Measurements from ENCODE around the gene QSOX2. TPM values are rescaled to one million over a fixed set of nuclear protein-coding genes. Genes with fewer than 3 reads are reported as not detected.

Gene QSOX2
- total RNA-seq, 1 experiment from 2014 or later: 40.0 TPM

- intact Hi-C loops (cut with micrococcal nuclease; ENCODE audit: unreplicated experiment) (no loop called here), in situ Hi-C loops (cut with HindIII; ENCODE audit: low pct_unique_long_range_greater_than_20kb, low sequenced_read_pairs) (no loop called here)
- no peaks in the 10 kb centered on the region for H3K27me3 ChIP-seq (ENCODE audit: control insufficient read depth, insufficient read depth, low read length)
- H3K4me3 ChIP-seq (ENCODE audit: low read depth in 2 of 2, low read length in 2 of 2): no peak overlapping the region
- POLR2A ChIA-PET: no interaction called here
- H3K4me1 ChIP-seq (ENCODE audit: control insufficient read depth, insufficient read depth, low read length): no peaks in the 10 kb centered on the region
- H3K27ac ChIP-seq (ENCODE audit: low read length): no peak overlapping the region
- no peaks in the 10 kb centered on the region; the same call in 1 of the 2 replicates for H3K9me3 ChIP-seq (ENCODE audit: control insufficient read depth, insufficient read depth, low read depth, low read length)
- BruUV-seq (replicated peaks): no TSS peak
- no peak for ATAC-seq
- 0 out of 2 replicates have a peak, but pooled peaks cover 2% of the 10 kb centered on the region for H3K36me3 ChIP-seq (ENCODE audit: control insufficient read depth, insufficient read depth, low read length)
- CTCF ChIA-PET: interaction anchor here (0.6 kb wide), 1 partner anchor 13 kb away, joined by 3 read pairs; no protein-coding TSS in a partner anchor
- TF ChIP-seq, protein P1, sequence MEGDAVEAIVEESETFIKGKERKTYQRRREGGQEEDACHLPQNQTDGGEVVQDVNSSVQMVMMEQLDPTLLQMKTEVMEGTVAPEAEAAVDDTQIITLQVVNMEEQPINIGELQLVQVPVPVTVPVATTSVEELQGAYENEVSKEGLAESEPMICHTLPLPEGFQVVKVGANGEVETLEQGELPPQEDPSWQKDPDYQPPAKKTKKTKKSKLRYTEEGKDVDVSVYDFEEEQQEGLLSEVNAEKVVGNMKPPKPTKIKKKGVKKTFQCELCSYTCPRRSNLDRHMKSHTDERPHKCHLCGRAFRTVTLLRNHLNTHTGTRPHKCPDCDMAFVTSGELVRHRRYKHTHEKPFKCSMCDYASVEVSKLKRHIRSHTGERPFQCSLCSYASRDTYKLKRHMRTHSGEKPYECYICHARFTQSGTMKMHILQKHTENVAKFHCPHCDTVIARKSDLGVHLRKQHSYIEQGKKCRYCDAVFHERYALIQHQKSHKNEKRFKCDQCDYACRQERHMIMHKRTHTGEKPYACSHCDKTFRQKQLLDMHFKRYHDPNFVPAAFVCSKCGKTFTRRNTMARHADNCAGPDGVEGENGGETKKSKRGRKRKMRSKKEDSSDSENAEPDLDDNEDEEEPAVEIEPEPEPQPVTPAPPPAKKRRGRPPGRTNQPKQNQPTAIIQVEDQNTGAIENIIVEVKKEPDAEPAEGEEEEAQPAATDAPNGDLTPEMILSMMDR (IDR thresholded peaks at IDR 0.05): no peak
- TF ChIP-seq, protein P2, sequence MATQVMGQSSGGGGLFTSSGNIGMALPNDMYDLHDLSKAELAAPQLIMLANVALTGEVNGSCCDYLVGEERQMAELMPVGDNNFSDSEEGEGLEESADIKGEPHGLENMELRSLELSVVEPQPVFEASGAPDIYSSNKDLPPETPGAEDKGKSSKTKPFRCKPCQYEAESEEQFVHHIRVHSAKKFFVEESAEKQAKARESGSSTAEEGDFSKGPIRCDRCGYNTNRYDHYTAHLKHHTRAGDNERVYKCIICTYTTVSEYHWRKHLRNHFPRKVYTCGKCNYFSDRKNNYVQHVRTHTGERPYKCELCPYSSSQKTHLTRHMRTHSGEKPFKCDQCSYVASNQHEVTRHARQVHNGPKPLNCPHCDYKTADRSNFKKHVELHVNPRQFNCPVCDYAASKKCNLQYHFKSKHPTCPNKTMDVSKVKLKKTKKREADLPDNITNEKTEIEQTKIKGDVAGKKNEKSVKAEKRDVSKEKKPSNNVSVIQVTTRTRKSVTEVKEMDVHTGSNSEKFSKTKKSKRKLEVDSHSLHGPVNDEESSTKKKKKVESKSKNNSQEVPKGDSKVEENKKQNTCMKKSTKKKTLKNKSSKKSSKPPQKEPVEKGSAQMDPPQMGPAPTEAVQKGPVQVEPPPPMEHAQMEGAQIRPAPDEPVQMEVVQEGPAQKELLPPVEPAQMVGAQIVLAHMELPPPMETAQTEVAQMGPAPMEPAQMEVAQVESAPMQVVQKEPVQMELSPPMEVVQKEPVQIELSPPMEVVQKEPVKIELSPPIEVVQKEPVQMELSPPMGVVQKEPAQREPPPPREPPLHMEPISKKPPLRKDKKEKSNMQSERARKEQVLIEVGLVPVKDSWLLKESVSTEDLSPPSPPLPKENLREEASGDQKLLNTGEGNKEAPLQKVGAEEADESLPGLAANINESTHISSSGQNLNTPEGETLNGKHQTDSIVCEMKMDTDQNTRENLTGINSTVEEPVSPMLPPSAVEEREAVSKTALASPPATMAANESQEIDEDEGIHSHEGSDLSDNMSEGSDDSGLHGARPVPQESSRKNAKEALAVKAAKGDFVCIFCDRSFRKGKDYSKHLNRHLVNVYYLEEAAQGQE (IDR thresholded peaks at IDR 0.05; ENCODE audit: insufficient read depth in 1 of 2, low read depth in 2 of 2, low read length in 1 of 2): no peak
- no peak for TF ChIP-seq SIN3A (IDR thresholded peaks at IDR 0.05; ENCODE audit: borderline replicate concordance, insufficient read depth, low read depth, low read length)
- TF ChIP-seq TCF7L2 (IDR thresholded peaks at IDR 0.05; ENCODE audit: low read depth, low read length): no peak
- TF ChIP-seq POLR2AphosphoS5 (IDR thresholded peaks at IDR 0.05; ENCODE audit: low read depth, low read length): no peak
- no peak for DNase-seq (ENCODE audit: low read depth, low spot score)
Observed at GRCh38 chr9:136211441-136212344, 33.9 kb downstream of the QSOX2 start.

- Histone ChIP-seq H3K36me3 (ENCODE audit: control insufficient read depth, insufficient read depth, low read length) (0 out of 2 replicates have a peak, but pooled peaks cover 2% of the 10 kb centered on the region), H3K27ac (ENCODE audit: low read length) (no peak overlapping the region), H3K4me3 (ENCODE audit: low read depth in 2 of 2, low read length in 2 of 2) (no peak overlapping the region), H3K9me3 (ENCODE audit: control insufficient read depth, insufficient read depth, low read depth, low read length) (no peaks in the 10 kb centered on the region; the same call in 1 of the 2 replicates), H3K4me1 (ENCODE audit: control insufficient read depth, insufficient read depth, low read length) (no peaks in the 10 kb centered on the region), H3K27me3 (ENCODE audit: control insufficient read depth, insufficient read depth, low read length) (no peaks in the 10 kb centered on the region)
- in situ Hi-C loops (cut with HindIII; ENCODE audit: low pct_unique_long_range_greater_than_20kb, low sequenced_read_pairs) (no loop called here), intact Hi-C loops (cut with micrococcal nuclease; ENCODE audit: unreplicated experiment) (no loop called here)
- CTCF ChIA-PET: no interaction called here
- no peak for ATAC-seq
- BruUV-seq (replicated peaks): no TSS peak
- DNase-seq (ENCODE audit: low read depth, low spot score): no peak
- TF ChIP-seq TCF7L2 (IDR thresholded peaks at IDR 0.05; ENCODE audit: low read depth, low read length) (no peak), POLR2AphosphoS5 (IDR thresholded peaks at IDR 0.05; ENCODE audit: low read depth, low read length) (no peak), SIN3A (IDR thresholded peaks at IDR 0.05; ENCODE audit: borderline replicate concordance, insufficient read depth, low read depth, low read length) (no peak)
- TF ChIP-seq, protein P1 (IDR thresholded peaks at IDR 0.05): no peak
- TF ChIP-seq, protein P2 (IDR thresholded peaks at IDR 0.05; ENCODE audit: insufficient read depth in 1 of 2, low read depth in 2 of 2, low read length in 1 of 2): no peak
- POLR2A ChIA-PET: no interaction called here
Observed at GRCh38 chr9:136211006-136211405, 34.6 kb downstream of the QSOX2 start.

Measured in Panc1 (cell line).